Mucosa of rectum (tissue), 2 donors: Measurements from ENCODE around the gene DDX3X.
"Not testable (repeated sequence)": the region's sequence is repeated elsewhere in the genome, so short reads cannot be mapped to it uniquely, and the experiment has no call there.

Experiments
- H3K27ac ChIP-seq, 2 donors: one replicate each; pipeline ENCODE4 v1.7.0; 2013; ENCODE audit warnings: inconsistent platforms in 2 of 2, low read depth in 2 of 2, low read length in 2 of 2
- H3K27me3 ChIP-seq, 2 donors: one replicate each; pipeline ENCODE4 v1.7.0; 2013; ENCODE audit warnings: low read length in 2 of 2; ENCODE audit not compliant: control insufficient read depth in 2 of 2, insufficient read depth in 2 of 2
- H3K36me3 ChIP-seq, 2 donors: one replicate each; pipeline ENCODE4 v1.7.0; 2013; ENCODE audit warnings: low read length in 2 of 2; ENCODE audit not compliant: control insufficient read depth in 2 of 2, insufficient read depth in 2 of 2
- H3K4me1 ChIP-seq, 2 donors: one replicate each; pipeline ENCODE4 v1.7.0; 2013; ENCODE audit warnings: low read length in 2 of 2, mild to moderate bottlenecking in 1 of 2; ENCODE audit not compliant: control insufficient read depth in 2 of 2, insufficient read depth in 2 of 2
- H3K4me3 ChIP-seq, 2 donors: one replicate each; pipeline ENCODE4 v1.7.0; 2013; ENCODE audit warnings: low read length in 2 of 2
- H3K9ac ChIP-seq, 2 donors: one replicate each; pipeline ENCODE4 v1.7.0; 2013; ENCODE audit warnings: low read length in 2 of 2, low read depth in 1 of 2, mild to moderate bottlenecking in 1 of 2
- H3K9me3 ChIP-seq, 2 donors: one replicate each; pipeline ENCODE4 v1.7.0; 2013; ENCODE audit warnings: low read length in 2 of 2; ENCODE audit not compliant: control insufficient read depth in 2 of 2
- donor health status: healthy.
- donor health status: Normal muscosa, but diverticular disease.

Gene DDX3X

GRCh38 chrX:41352329-41352838 is 18.4 kb downstream of the DDX3X start:
- H3K27me3 ChIP-seq, result no peaks in the 10 kb centered on the region
- H3K9me3 ChIP-seq, result no peaks in the 10 kb centered on the region
- H3K4me3 ChIP-seq, result no peak overlapping the region
- peaks cover 0 to 2% of the 10 kb centered on the region in 2 donors for H3K4me1 ChIP-seq
- peaks cover 18 to 24% of the 10 kb centered on the region in 2 donors for H3K36me3 ChIP-seq
- H3K9ac ChIP-seq, result no peak overlapping the region
- H3K27ac ChIP-seq, result no peak overlapping the region

DNA sequence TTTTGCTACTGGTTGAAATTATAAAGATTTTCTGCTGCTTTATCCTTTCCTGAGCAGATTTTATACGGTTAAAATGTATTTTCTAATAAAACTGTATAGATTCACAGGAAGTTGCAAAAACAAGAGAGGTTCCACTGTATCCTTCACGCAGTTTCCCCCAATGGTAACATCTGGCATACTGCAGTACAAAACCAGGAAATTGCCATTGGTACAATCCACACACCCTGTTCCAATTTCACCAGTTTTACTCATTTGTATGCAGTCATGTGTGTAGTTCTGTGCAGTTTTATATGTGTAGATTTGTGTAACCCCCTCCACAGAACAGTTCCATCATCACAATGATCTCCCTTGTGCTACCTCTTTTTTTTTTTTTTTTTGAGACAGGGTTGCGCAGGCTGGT is 20.0 kb downstream of the DDX3X start:
- H3K36me3 ChIP-seq, result peaks cover 4 to 8% of the 10 kb centered on the region in 2 donors
- no peaks in the 10 kb centered on the region for H3K27me3 ChIP-seq
- peaks cover 0 to 2% of the 10 kb centered on the region in 2 donors for H3K4me1 ChIP-seq
- H3K9me3 ChIP-seq, result no peaks in the 10 kb centered on the region
- no peak overlapping the region for H3K9ac ChIP-seq
- H3K27ac ChIP-seq, result no peak overlapping the region
- no peak overlapping the region for H3K4me3 ChIP-seq

DNA sequence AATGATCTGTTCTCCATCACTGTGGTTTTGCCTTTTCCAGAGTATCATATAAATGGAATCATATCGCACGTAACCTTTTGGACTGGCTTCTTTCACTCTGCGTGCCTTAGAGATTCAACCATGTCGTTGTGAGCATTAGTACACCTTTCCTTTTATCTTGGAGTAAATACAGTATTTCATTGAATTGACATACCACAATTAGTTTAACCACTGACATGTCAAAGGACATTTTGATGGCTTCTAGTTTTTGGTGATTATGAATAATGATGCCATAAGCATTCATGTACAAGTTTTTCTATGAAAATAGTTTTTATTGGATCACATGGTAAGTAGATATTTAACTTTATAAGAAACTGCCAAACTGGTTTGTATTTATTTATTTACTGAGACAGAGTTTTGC is 35.2 kb downstream of the DDX3X start:
- Histone ChIP-seq H3K36me3 (no peaks in the 10 kb centered on the region), H3K27me3 (peaks cover 0 to 2% of the 10 kb centered on the region in 2 donors), H3K9me3 (no peaks in the 10 kb centered on the region), H3K4me3 (no peak overlapping the region), H3K4me1 (no peaks in the 10 kb centered on the region), H3K9ac (no peak overlapping the region), H3K27ac (no peak overlapping the region)

GRCh38 chrX:41371575-41371974 is 37.6 kb downstream of the DDX3X start:
- H3K4me1 ChIP-seq, H3K9ac ChIP-seq, H3K27ac ChIP-seq, H3K36me3 ChIP-seq, H3K9me3 ChIP-seq, H3K4me3 ChIP-seq, H3K27me3 ChIP-seq: not testable (repeated sequence)

DNA sequence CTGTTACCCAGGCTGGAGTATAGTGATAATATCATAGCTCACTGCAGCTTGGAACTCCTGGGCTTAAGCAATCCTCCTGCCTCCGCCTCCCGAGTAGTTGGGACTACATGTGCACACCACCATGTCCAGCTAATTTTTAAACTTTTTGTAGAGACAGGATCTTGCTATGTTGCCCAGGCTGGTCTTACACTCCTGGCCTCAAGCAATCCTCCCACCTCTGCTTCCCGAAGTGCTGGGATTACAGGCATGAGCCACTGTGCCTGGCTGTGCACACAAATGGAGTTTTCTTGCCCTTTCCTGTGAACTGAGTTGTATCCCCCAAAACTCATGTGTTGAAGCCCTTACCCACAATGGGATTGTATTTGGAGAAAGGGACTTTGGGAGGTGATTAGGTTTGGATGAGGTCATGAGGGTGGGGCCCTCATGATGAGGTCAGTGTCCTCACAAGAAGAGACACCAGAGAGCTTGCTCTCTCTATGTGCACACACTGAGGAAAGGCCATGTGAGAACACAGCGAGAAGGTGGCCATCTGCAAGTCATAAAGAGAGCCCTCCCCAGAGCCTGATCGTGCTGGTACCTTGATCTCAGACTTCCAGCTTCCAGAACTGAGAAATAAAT is 40.1 kb downstream of the DDX3X start:
- H3K4me1 ChIP-seq, result no peaks in the 10 kb centered on the region
- H3K9ac ChIP-seq, result no peak overlapping the region

GRCh38 chrX:41377624-41378023 is 43.7 kb downstream of the DDX3X start:
- Histone ChIP-seq H3K27me3 (no peaks in the 10 kb centered on the region), H3K27ac (no peak overlapping the region)

More for the DNA sequence above, 40.1 kb downstream of the DDX3X start:
- Histone ChIP-seq H3K27me3 (peaks cover 0 to 1% of the 10 kb centered on the region in 2 donors), H3K27ac (no peak overlapping the region), H3K4me3 (no peak overlapping the region), H3K9me3 (no peaks in the 10 kb centered on the region), H3K36me3 (no peaks in the 10 kb centered on the region)

DNA sequence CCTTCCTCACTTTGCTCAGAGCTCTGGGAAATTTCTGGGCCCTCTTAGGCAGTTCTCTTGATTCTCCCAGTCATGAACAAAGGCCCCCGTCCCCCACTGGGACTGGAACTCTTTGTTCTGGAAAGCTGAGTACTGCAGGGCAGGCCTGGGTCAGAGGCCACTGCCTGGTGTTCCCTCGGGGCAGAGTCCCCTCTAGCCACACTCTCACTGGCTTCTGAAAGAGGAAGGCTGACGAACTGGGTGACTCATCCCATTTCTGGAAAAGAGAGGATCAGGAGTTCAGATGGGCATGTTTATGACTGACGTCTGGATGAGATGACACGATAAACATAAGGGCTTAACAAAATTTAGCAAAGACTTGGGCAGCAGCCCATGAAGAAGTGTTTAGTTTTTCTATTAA is 47.7 kb downstream of the DDX3X start:
- Histone ChIP-seq H3K4me1 (peaks cover 0 to 10% of the 10 kb centered on the region in 2 donors), H3K4me3 (no peak overlapping the region), H3K9ac (no peak overlapping the region), H3K27ac (peak overlapping the region; percentile 16 to 55), H3K9me3 (no peaks in the 10 kb centered on the region), H3K36me3 (no peaks in the 10 kb centered on the region), H3K27me3 (peaks cover 0 to 3% of the 10 kb centered on the region in 2 donors)

More at GRCh38 chrX:41377624-41378023, 43.7 kb downstream of the DDX3X start:
- Histone ChIP-seq H3K9ac (no peak overlapping the region), H3K4me1 (peaks cover 0 to 1% of the 10 kb centered on the region in 2 donors), H3K9me3 (no peaks in the 10 kb centered on the region), H3K36me3 (no peaks in the 10 kb centered on the region), H3K4me3 (no peak overlapping the region)

DNA sequence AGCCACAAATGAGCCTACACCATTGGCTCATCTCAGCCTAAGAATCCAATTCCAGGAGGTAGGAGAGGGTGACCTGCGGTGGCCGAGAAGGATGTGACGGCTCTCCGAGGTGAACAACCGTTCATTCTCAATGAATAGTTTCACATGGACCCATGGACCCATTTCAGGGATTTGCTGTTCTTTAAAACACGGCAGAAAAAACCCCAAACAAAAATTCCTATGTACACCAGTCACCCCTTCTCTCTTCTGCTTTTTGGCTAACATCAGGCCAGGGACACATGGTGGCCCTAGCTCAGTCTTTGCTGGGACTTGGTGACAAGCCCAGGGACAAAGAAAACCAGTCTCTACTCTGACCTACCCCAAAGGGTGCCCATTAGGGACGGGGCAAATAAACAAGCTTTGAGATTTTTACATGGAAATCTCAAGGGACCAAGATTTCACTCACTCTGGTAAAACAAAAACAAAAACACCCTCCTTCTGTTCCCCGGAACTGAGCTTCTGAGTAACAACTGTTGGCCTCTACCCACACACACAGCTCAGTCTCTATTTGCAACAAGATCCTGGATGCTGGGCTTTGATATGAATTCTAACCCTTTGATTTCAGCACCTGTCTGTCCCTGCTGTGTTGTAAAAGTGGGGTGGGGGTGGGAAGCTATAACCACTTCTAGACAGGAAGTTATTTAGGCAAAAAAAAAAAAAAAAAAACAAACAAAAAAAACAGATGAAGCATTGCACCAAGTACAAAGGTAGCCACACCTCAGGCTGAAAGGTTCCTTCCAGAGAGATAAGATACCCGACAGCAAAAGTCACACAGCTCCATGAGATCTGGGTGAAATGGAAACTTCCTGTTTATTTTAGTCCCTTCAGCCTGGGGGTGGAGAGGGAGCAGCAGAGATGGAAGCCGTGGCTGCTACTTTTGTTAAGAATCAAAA is 49.0 kb downstream of the DDX3X start:
- peaks cover 0 to 10% of the 10 kb centered on the region in 2 donors for H3K4me1 ChIP-seq
- no peaks in the 10 kb centered on the region for H3K36me3 ChIP-seq
- peaks cover 0 to 3% of the 10 kb centered on the region in 2 donors for H3K27me3 ChIP-seq
- peak overlapping the region; percentile 35 to 59 for H3K4me3 ChIP-seq
- H3K9ac ChIP-seq, result peak overlapping the region; percentile 54 to 56
- H3K27ac ChIP-seq, result peak overlapping the region; percentile 83 to 91
- no peaks in the 10 kb centered on the region for H3K9me3 ChIP-seq

DNA sequence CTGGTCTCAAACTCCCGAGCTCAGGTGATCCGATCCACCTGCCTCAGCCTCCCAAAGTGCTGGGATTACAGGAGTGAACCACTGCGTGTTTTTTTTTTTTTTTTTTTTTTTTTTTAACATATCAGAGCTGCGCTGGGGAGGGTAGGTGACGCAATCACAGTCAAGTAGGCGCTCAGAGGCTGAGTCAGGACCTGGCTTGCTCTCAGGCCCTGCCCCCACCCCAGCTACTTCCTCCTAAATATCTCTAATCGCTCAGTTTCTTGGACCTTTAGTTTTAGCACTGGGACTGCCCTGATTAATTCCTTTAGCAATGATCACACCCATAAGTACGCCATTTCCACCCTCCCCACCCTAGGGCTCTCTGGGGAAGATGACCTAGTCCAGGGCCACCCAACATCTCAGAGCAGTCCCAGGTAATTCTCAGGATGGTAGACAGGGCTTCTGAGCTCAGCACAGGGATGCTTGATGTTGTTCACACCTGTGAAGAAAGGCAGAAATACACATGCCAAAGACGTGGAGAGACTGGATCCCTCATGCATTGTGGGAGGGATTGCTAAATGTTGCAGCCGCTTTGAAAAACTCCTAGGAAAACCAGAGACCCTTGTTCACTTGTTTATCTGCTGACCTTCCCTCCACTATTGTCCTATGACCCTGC is 50.2 kb downstream of the DDX3X start:
- peak overlapping the region in 1 of 2 donors; percentile 49 for H3K9ac ChIP-seq
- H3K36me3 ChIP-seq, result no peaks in the 10 kb centered on the region
- peak overlapping the region; percentile 83 to 91 for H3K27ac ChIP-seq
- no peaks in the 10 kb centered on the region for H3K9me3 ChIP-seq
- H3K4me1 ChIP-seq, result peaks cover 0 to 10% of the 10 kb centered on the region in 2 donors
- H3K4me3 ChIP-seq, result no peak overlapping the region
- peaks cover 0 to 3% of the 10 kb centered on the region in 2 donors for H3K27me3 ChIP-seq
